Raji (cell line): ENCODE results near the gene YIPF5.
A peak's percentile ranks its signal among the peaks of the same experiment; 100 is the strongest.

Experiments
- POLR2A ChIP-seq: IDR thresholded peaks from 2 replicates; pipeline ENCODE4 v1.6.1; 2011; ENCODE audit warnings: low read depth, low read length, control low read depth; ENCODE audit not compliant: insufficient read depth

YIPF5 gene

GRCh38 chr5:144170276-144171024 is at the start of gene YIPF5, which contains the start of gene KCTD16:
YIPF5 (minus strand) TSS chr5:144170659; CDS start chr5:144169955, 704 bp downstream.
KCTD16 (plus strand) TSS chr5:144170873.
- TF ChIP-seq POLR2A = peak; percentile 65

GRCh38 chr5:144219869-144220268 is 49.4 kb upstream of the YIPF5 start:
- TF ChIP-seq POLR2A = no peak

- no peak for TF ChIP-seq POLR2A
Measured at GRCh38 chr5:144210655-144211054, 40.2 kb upstream of the YIPF5 start.

GRCh38 chr5:144209361-144209760 is 38.9 kb upstream of the YIPF5 start:
- TF ChIP-seq POLR2A = no peak

DNA sequence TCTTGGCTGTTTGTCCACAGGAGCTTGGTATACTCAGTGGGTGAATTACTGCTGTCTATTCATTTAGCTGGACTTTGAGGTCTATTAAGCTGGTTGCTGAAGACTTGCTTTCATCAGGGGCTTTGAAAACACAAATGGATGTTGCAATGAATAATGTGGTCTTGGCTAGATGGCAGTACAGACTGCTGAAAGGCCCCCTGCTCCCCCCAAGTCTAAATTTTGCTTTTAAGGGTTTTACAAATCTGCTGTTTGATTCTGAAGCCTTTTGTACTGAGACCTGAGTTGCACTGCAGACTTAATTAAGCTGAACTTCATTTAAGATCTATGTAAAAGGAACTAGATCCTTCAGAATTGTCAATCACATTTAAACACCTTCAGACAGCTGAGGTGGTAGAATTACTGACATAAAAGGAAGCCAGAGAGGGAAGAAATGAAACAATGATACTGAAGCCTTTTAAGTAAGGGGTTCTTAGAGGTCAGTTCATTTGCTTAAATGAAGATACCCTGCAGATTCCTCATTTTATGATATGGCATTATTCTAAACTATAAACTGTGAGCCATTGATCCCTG is 37.5 kb upstream of the YIPF5 start:
- TF ChIP-seq POLR2A = no peak

GRCh38 chr5:144206141-144206540 is 35.7 kb upstream of the YIPF5 start:
- TF ChIP-seq POLR2A = no peak

GRCh38 chr5:144205141-144205551 is 34.7 kb upstream of the YIPF5 start:
- TF ChIP-seq POLR2A = no peak

- TF ChIP-seq POLR2A = no peak
Measured at GRCh38 chr5:144203750-144204596, 33.5 kb upstream of the YIPF5 start.

- TF ChIP-seq POLR2A = no peak
Measured at GRCh38 chr5:144202726-144203125, 32.3 kb upstream of the YIPF5 start.

- TF ChIP-seq POLR2A = no peak
Measured at GRCh38 chr5:144202072-144202471, 31.6 kb upstream of the YIPF5 start.

DNA sequence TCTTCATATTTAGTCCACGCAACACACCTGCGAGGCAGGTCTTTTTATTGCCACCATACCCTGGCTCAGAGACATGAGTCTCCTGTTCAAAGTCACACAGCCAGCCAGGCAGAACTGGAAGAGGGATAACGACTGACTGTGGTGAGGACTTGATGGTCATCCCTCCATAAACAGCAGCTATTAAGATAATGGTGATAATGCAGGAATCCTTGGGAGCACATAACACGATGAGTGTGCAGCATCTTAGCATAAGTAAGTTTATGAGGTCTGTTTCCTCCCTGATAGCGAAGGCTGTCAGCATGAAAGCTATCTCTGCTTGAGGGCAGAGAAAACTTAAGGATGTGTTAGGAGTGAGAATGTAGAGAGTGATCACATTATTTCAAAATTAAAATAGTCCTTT is 31.1 kb upstream of the YIPF5 start:
- TF ChIP-seq POLR2A = no peak

- TF ChIP-seq POLR2A = no peak
Measured at GRCh38 chr5:144198386-144198785, 27.9 kb upstream of the YIPF5 start.

- TF ChIP-seq POLR2A = no peak
Measured at GRCh38 chr5:144196612-144197011, 26.2 kb upstream of the YIPF5 start.

GRCh38 chr5:144195448-144195847 is 25.0 kb upstream of the YIPF5 start:
- no peak for TF ChIP-seq POLR2A

GRCh38 chr5:144194144-144194543 is 23.7 kb upstream of the YIPF5 start:
- TF ChIP-seq POLR2A = no peak

DNA sequence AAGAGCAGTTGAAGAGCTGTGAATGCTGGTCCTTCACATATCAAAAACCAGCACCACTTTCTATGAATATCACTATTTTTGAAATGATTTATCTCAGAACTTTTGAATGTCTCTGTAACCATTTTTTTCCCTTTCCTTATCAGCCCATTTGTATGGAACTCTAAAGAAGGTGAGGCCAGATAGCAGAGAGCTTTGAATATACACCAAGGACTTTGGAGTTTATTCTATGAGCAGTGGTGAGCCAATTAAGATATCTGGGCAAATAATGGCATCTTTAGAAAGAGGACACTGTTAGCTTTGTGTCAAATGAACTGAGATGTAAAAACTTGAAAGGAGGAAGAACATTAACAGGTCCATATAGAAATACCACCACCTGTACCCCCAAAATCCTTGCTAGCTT is 22.2 kb upstream of the YIPF5 start:
- TF ChIP-seq POLR2A = no peak
